Peyer's patch (tissue), 4 donors: Measurements from ENCODE around the gene CACNA1I. TPM values are rescaled to one million over a fixed set of nuclear protein-coding genes. Genes with fewer than 3 reads are reported as not detected.

ENCODE experiments used
- DNase-seq, 3 donors: peaks; one replicate each; pipeline ENCODE4 v3.0.0-alpha.2; 2017 to 2019
- H3K27ac ChIP-seq, 4 donors: fragments of 200-600 bp; sonication (generic); one replicate each; pipeline ENCODE4 v1.5.1; 2016 to 2019
- H3K27me3 ChIP-seq, 2 donors: fragments of 200-600 bp; sonication (generic); one replicate each; pipeline ENCODE4 v1.5.1; 2019
- H3K36me3 ChIP-seq, 3 donors: fragments of 200-600 bp; sonication (generic); one replicate each; pipeline ENCODE4 v1.5.1; 2016 to 2019
- H3K4me1 ChIP-seq, 4 donors: fragments of 200-600 bp; sonication (generic); one replicate each; pipeline ENCODE4 v1.5.1; 2016 to 2019
- H3K4me3 ChIP-seq, 4 donors: fragments of 200-600 bp; sonication (generic); 1 replicate in 3 of 4; 2 replicates in 1 of 4; pipeline ENCODE4 v1.5.1; 2016 to 2019; ENCODE audit warnings: mild to moderate bottlenecking in 1 of 4
- H3K9me3 ChIP-seq, 4 donors: fragments of 200-600 bp; sonication (generic); one replicate each; pipeline ENCODE4 v1.5.1; 2016 to 2019; ENCODE audit warnings: mild to moderate bottlenecking in 1 of 4
- CTCF ChIP-seq, 6 experiments: fragments of 450-650 bp in 4 of 6; fragments of 200-600 bp in 2 of 6; sonication (generic) in 1 of 6; IDR thresholded peaks; one replicate each; pipeline ENCODE4 v1.5.1; 2017 to 2019; ENCODE audit warnings: antibody characterized with exemption in 6 of 6, mild to moderate bottlenecking in 3 of 6, moderate library complexity in 1 of 6
- POLR2A ChIP-seq, 2 donors: fragments of 450-650 bp; IDR thresholded peaks; one replicate each; pipeline ENCODE4 v1.5.1; 2017; ENCODE audit warnings: antibody characterized with exemption in 2 of 2, mild to moderate bottlenecking in 2 of 2, moderate library complexity in 2 of 2
- total RNA-seq, 4 donors: library from RNA; depleted of rRNA; stranded (reverse); fragments of >200 nt; gene quantifications; one replicate each; pipeline ENCODE4 v1.1.0, GENCODE V29; 2016

The CACNA1I gene
- total RNA-seq, 4 donors from 2014 or later = 0.95 to 6.6 (median 1.6) TPM

- TF ChIP-seq POLR2A (IDR thresholded peaks at IDR 0.05) (no peak), CTCF (IDR thresholded peaks at IDR 0.05) (no peak)
- no peaks in the 10 kb centered on the region for H3K36me3 ChIP-seq
- no peaks in the 10 kb centered on the region for H3K27me3 ChIP-seq
- DNase-seq = no peak
- H3K27ac ChIP-seq = no peak overlapping the region
- no peaks in the 10 kb centered on the region for H3K9me3 ChIP-seq
- no peak overlapping the region for H3K4me3 ChIP-seq
- H3K4me1 ChIP-seq = peaks cover 0 to 3% (median 0%) of the 10 kb centered on the region in 4 donors
These were observed 154.3 kb downstream of the CACNA1I start for GRCh38 chr22:39724857-39725256.

GRCh38 chr22:39725351-39726035 is 154.9 kb downstream of the CACNA1I start:
- Histone ChIP-seq H3K4me3 (no peak overlapping the region), H3K27me3 (no peaks in the 10 kb centered on the region), H3K36me3 (no peaks in the 10 kb centered on the region), H3K9me3 (no peaks in the 10 kb centered on the region), H3K27ac (no peak overlapping the region), H3K4me1 (peaks cover 0 to 3% (median 0%) of the 10 kb centered on the region in 4 donors)
- DNase-seq = no peak
- TF ChIP-seq CTCF (IDR thresholded peaks at IDR 0.05) (no peak), POLR2A (IDR thresholded peaks at IDR 0.05) (no peak)

- TF ChIP-seq POLR2A (IDR thresholded peaks at IDR 0.05) = no peak
- TF ChIP-seq CTCF (IDR thresholded peaks at IDR 0.05) = no peak
- Histone ChIP-seq H3K36me3 (no peaks in the 10 kb centered on the region), H3K4me1 (peaks cover 0 to 3% (median 0%) of the 10 kb centered on the region in 4 donors), H3K27me3 (no peaks in the 10 kb centered on the region), H3K9me3 (no peaks in the 10 kb centered on the region), H3K27ac (no peak overlapping the region), H3K4me3 (no peak overlapping the region)
- peak in 2 of 3 donors; percentile 51 to 65 for DNase-seq
These were observed 157.0 kb downstream of the CACNA1I start for GRCh38 chr22:39727541-39727940.

- Histone ChIP-seq H3K9me3 (no peaks in the 10 kb centered on the region), H3K27ac (no peak overlapping the region), H3K4me1 (peaks cover 0 to 3% (median 0%) of the 10 kb centered on the region in 4 donors), H3K36me3 (no peaks in the 10 kb centered on the region), H3K27me3 (no peaks in the 10 kb centered on the region), H3K4me3 (no peak overlapping the region)
- no peak for TF ChIP-seq POLR2A (IDR thresholded peaks at IDR 0.05)
- no peak for TF ChIP-seq CTCF (IDR thresholded peaks at IDR 0.05)
- peak in 1 of 3 donors; percentile 24 for DNase-seq
These were observed 157.8 kb downstream of the CACNA1I start for GRCh38 chr22:39728236-39728860.

GRCh38 chr22:39729141-39729934 is 158.8 kb downstream of the CACNA1I start:
- Histone ChIP-seq H3K9me3 (no peaks in the 10 kb centered on the region), H3K4me1 (no peaks in the 10 kb centered on the region), H3K27ac (no peak overlapping the region), H3K4me3 (no peak overlapping the region), H3K27me3 (no peaks in the 10 kb centered on the region), H3K36me3 (no peaks in the 10 kb centered on the region)
- no peak for DNase-seq
- no peak for TF ChIP-seq POLR2A (IDR thresholded peaks at IDR 0.05)

- TF ChIP-seq CTCF (IDR thresholded peaks at IDR 0.05) (no peak), POLR2A (IDR thresholded peaks at IDR 0.05) (no peak)
- no peak overlapping the region for H3K27ac ChIP-seq
- H3K4me1 ChIP-seq = no peaks in the 10 kb centered on the region
- no peak overlapping the region for H3K4me3 ChIP-seq
- H3K36me3 ChIP-seq = no peaks in the 10 kb centered on the region
- H3K27me3 ChIP-seq = no peaks in the 10 kb centered on the region
- no peaks in the 10 kb centered on the region for H3K9me3 ChIP-seq
- DNase-seq = no peak
These were observed 160.9 kb downstream of the CACNA1I start for GRCh38 chr22:39731481-39731880.
